ENCODE results near the gene ISYNA1. TPM values are rescaled to one million over a fixed set of nuclear protein-coding genes. Genes with fewer than 3 reads are reported as not detected.

The ISYNA1 gene
- total and polyA plus RNA-seq, 4 donors, result 4.7 to 41.9 (median 10.1) TPM

- no peak for TF ChIP-seq GABPA (IDR thresholded peaks at IDR 0.05 in 1 of 2, conservative IDR thresholded peaks at IDR 0.05 in 1 of 2)
- no peak for TF ChIP-seq FOXA1 (IDR thresholded peaks at IDR 0.05)
- no peak for TF ChIP-seq YY1 (IDR thresholded peaks at IDR 0.05)
- no peak for TF ChIP-seq RXRA (IDR thresholded peaks at IDR 0.05)
- no peak for TF ChIP-seq SP1 (IDR thresholded peaks at IDR 0.05)
Measured at GRCh38 chr19:18465964-18466339, 28.0 kb upstream of the ISYNA1 start (continued).

- no peak for DNase-seq (ENCODE audit: low spot score)
- peak overlapping the region; percentile 71 to 80 for H3K27ac ChIP-seq (ENCODE audit: low read depth in 1 of 2, low read length in 2 of 2)
- no peaks in the 10 kb centered on the region for H3K27me3 ChIP-seq (ENCODE audit: control insufficient read depth in 4 of 4, insufficient read depth in 4 of 4, low read length in 3 of 4)
- no peak overlapping the region for H3K9ac ChIP-seq (ENCODE audit: low read depth in 1 of 2, low read length in 2 of 2)
- H3K9me3 ChIP-seq (ENCODE audit: control insufficient read depth in 4 of 4, low read length in 3 of 4), result no peaks in the 10 kb centered on the region
- peaks cover 3 to 14% (median 7%) of the 10 kb centered on the region in 4 donors for H3K36me3 ChIP-seq (ENCODE audit: control insufficient read depth in 4 of 4, insufficient read depth in 3 of 4, low read depth in 1 of 4, low read length in 3 of 4)
- WGBS, result 89% methylated on average over 30 of the region's 30 CpGs
- TF ChIP-seq MAX (IDR thresholded peaks at IDR 0.05), result no peak
- no peak for TF ChIP-seq FOXA2 (IDR thresholded peaks at IDR 0.05)
- TF ChIP-seq REST (IDR thresholded peaks at IDR 0.05), result no peak
- TF ChIP-seq CTCF (IDR thresholded peaks at IDR 0.05; ENCODE audit: low read depth, low read length, missing input control), result no peak
- no peak for TF ChIP-seq RXRA (IDR thresholded peaks at IDR 0.05)
- no peak for TF ChIP-seq ATF3 (IDR thresholded peaks at IDR 0.05)
- no peak for TF ChIP-seq TAF1 (conservative IDR thresholded peaks at IDR 0.05)
- no peak for TF ChIP-seq RAD21 (IDR thresholded peaks at IDR 0.05)
- H3K4me3 ChIP-seq (ENCODE audit: low read depth in 1 of 3, low read length in 3 of 3), result no peak overlapping the region
- peaks cover 22 to 60% (median 49%) of the 10 kb centered on the region in 4 donors for H3K4me1 ChIP-seq (ENCODE audit: control insufficient read depth in 4 of 4, insufficient read depth in 4 of 4, low read length in 3 of 4)
Measured at GRCh38 chr19:18465214-18465963, 27.5 kb upstream of the ISYNA1 start.

GRCh38 chr19:18464646-18465045 lies 26.7 kb upstream of the ISYNA1 start:
- Histone ChIP-seq H3K36me3 (ENCODE audit: control insufficient read depth in 4 of 4, insufficient read depth in 3 of 4, low read depth in 1 of 4, low read length in 3 of 4) (peaks cover 3 to 21% (median 7%) of the 10 kb centered on the region in 4 donors), H3K27ac (ENCODE audit: low read depth in 1 of 2, low read length in 2 of 2) (peak overlapping the region; percentile 71 to 80), H3K4me1 (ENCODE audit: control insufficient read depth in 4 of 4, insufficient read depth in 4 of 4, low read length in 3 of 4) (peaks cover 22 to 59% (median 47%) of the 10 kb centered on the region in 4 donors), H3K4me3 (ENCODE audit: low read depth in 1 of 3, low read length in 3 of 3) (no peak overlapping the region), H3K27me3 (ENCODE audit: control insufficient read depth in 4 of 4, insufficient read depth in 4 of 4, low read length in 3 of 4) (no peaks in the 10 kb centered on the region), H3K9me3 (ENCODE audit: control insufficient read depth in 4 of 4, low read length in 3 of 4) (no peaks in the 10 kb centered on the region), H3K9ac (ENCODE audit: low read depth in 1 of 2, low read length in 2 of 2) (no peak overlapping the region)
- WGBS, result 8% methylated on average over 8 of the region's 8 CpGs
- DNase-seq (ENCODE audit: low spot score), result no peak
- peak; percentile 91 for TF ChIP-seq MAX (IDR thresholded peaks at IDR 0.05)
- TF ChIP-seq SP1 (IDR thresholded peaks at IDR 0.05), result peak; percentile 76
- peak in 1 of 2 donors; percentile 58 for TF ChIP-seq GABPA (IDR thresholded peaks at IDR 0.05 in 1 of 2, conservative IDR thresholded peaks at IDR 0.05 in 1 of 2)
- TF ChIP-seq CTCF (IDR thresholded peaks at IDR 0.05; ENCODE audit: low read depth, low read length, missing input control), result peak; percentile 3
- peak; percentile 39 to 58 for TF ChIP-seq HNF4A (conservative IDR thresholded peaks at IDR 0.05)
- TF ChIP-seq REST (IDR thresholded peaks at IDR 0.05), result peak; percentile 58

Data from liver (tissue), 9 donors.